Measurements from ENCODE around the gene PRR7.

Gene PRR7

GRCh38 chr5:177434942-177435738 lies 11.5 kb upstream of the PRR7 start:
- no peak for DNase-seq

- no peak for DNase-seq
Observed at GRCh38 chr5:177435847-177436536, 10.6 kb upstream of the PRR7 start.

DNA sequence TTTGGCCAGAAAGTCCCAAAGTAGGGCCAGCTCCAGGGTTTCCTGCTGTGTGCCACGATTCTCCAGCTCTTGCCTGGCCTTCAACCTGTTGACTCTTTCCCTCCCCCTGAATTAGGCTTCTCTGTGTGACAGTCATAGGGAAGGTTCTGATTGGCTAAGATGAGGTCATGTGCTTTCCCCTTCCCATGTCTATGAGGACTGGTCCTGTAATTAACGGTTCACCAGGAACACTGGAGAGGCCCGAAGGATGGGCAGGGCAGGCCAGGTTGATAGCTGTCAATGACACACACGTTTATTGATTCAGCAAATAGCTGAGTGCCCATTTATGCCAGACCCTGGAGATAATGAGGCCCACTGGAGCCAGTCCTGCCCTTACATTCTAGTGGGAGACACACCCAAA lies 9.0 kb upstream of the PRR7 start:
- DNase-seq: no peak

GRCh38 chr5:177438468-177438867 lies 8.1 kb upstream of the PRR7 start:
- no peak for DNase-seq

DNA sequence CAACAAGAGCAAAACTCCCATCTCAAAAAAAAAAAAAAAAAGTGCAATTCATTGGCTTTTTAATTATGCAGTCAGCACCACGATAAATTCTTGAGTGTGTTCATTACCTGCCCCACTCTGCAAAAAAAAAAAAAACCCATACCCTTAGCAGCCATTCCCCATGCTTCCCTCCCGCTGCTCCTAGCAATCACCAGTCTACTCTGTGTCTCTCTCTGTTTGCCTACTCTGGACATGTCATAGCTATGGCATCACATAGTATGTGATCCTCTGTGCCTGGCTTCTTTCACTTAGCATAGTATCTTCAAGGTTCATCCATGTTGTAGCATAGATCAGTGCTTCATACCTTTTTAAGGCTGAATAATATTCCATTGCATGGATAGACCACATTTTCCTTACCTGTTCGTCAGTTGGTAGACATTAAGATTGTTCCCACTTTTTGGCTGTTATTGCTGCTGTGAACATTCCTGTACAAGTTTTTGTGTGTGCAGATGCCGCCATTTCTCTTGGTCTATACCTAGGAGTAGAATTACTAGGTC lies 7.0 kb upstream of the PRR7 start:
- DNase-seq: no peak

DNA sequence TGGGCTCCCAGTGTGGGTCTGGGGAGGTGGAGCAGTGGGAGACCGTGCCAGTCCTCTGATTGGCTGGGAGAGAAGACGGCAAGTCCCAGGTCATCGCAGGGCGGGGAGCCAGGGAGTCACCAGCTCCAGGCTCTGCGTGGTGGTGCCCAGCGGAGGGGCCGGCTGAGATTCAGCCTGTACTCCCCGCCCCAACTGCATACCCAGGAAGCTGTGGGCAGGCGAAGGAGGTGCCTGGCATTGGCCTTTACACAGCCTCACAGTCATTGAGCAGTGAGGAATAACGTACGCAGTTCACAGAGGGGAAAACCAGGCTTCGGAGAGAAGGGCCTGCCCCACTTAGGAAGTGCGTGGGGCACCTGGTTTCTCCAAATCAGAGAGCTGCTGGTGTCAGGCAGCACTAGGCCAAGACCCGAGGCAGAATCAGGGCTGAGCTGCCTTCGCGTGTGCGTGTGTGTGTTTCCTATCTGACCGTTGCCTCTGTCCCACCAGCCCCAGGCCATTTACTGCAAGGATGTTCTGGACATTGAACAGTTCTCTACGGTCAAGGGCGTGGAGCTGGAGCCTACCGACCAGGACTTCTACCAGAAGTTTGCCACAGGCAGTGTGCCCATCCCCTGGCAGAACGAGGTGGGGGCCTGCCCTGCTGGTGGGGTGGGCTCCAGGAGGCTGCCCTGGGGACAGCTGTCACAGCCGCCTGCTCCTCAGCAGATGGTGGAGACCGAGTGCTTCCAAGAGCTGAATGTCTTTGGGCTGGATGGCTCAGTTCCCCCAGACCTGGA lies 6.2 kb upstream of the PRR7 start:
- DNase-seq: no peak

DNA sequence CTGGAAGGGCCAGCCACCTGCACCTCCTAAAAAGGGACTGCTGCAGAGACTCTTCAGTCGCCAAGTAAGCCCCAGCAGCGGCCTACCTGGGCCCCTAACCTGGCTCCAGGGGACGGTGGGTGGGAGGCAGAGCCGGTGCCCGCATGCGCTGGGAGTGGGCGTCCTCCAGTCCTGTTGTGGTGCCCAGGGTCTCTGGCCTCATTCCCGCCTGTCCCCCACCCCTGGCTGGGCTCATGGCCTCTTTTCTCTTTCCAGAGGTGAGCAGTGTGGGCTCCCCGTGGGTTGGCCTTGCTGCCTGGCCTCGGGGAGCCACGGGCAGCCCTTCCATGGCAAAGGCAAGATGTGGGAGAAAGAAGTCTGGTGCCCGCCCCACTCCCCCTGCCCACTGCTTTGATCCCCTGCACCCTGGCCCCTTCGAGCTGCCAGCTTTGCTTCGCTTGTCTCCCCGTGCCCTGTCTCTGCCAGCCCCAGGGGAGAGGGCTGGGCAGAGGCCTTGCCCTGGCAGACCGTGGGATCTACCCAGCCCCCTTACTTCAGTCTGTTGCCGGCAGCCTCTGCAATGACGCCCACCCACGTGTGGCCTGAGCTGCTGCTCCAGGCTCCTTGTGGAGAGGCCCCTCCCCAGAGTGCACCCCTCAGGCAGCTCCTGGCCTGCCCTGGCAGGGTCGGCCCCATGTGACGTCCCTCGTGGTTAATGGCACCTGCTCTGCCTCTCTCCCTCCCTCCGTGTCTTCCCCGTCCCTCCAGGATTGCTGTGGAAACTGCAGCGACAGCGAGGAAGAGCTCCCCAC lies 5.4 kb upstream of the PRR7 start:
- no peak for DNase-seq

DNA sequence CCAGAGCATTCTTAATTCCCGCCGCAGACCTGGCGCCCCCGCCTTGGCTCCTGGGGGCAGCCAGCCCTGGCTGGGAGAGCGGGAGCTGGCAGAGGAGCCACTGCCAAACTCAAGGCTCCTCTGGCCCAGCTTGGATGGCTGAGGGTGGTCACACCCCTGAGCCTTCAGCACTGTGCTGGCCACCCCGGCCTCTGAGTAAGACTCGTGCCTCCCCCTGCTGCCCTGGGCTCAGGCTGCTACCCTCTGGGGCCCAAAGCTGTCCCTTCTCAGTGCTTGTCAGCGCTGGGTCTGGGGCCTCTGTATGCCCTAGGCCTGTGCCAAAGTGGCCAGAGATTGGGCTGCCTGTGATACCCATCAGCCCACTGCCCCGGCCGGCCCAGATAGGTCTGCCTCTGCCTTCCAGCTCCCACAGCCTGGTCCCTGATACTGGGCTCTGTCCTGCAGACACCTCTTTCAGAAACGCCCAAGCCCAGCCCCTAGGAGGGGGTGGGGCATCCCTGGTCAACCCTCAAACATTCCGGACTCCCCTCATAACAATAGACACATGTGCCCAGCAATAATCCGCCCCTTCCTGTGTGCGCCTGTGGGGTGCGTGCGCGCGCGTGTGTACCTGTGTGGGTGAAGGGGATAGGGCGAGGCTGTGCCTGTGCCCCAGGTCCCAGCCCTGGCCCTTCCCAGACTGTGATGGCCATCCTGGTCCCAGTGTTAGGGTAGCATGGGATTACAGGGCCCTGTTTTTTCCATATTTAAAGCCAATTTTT lies 4.4 kb upstream of the PRR7 start:
- DNase-seq: no peak

- no peak for DNase-seq
Observed at GRCh38 chr5:177443144-177443983, 3.2 kb upstream of the PRR7 start.

DNA sequence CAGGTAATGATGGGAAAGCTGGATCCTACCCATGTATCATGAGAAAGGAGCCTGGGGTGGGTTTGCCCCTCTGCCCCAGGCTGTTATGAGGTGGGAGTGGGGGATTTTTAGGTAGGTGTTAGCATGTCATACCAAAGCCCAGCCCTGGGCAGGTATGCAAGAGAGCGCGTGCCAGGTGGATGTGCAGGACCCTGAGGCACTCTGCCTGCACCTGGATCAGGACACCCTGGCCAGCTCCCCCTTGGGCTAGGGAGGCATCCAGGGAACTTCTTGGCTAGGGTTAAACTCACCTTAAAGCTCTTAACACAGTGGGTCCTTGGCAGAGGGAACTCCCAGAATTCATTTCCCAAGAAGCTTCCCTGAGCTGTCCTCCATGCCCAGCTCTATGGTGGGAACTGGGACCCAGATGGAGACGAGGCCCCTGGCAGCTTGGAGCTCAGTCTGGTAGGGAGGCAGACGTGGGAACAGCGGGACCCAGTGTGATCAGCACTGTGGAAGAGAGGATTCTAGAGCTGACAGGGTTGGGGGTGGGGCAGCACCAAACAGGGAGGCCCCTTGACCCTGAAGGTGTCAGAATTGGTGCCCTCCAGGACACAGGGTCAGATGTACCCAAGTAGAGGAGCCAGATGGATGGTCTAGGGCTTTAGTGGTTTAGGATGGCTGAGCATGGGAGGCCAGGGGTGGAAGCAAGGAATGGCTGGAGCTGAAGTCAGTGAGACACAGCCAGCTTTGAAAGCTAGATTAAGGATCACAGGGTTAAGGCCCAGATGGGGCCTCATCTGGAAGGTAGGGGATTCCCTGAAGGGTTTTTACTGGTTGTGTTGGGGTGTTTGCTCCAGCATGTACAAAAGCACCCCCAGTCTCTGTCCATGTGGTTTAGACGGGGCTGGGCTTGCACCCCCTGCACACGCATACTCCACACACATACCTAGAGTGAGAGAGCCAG lies 2.2 kb upstream of the PRR7 start:
- DNase-seq: no peak

DNA sequence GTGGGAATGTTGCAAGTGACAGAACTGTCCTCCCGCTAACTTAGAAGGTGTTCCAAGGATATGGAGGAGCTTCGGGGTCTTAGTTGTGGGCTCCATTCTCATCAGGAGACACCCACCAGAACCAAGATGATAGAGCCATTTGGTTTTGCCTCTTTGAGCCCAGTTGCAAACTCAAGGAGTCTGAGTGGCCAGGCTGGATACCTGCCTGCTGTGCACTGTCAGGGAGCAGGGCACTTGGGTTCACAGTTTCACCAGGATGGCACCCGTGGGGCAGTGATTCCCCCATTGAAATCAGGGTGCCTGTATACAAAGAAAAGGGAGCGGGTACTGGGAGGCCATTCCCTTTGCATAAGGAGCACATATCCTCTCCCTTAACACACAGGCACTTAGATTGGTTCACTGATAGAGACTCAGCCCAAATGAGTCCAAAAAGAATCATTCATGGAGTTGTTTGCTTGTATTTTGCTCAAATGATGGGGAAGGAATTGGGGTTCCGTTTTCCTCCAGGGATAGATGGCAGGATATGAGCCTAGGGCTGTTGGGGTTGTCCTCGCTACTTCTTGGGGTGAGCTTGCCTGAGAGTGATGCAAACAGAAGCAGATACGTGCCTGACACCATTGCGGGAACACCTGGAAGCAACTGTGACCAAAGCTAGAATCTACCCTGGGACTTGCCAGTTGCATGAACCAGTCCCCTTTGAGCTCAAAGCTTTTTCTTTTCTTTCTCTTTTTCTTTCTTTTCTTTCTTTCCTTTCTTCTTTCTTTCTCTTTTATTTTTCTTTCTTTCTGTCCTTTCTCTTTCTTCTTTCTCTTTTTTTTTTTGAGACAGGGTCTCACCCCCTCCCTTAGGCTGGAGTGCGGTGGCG lies 1.3 kb upstream of the PRR7 start:
- DNase-seq: no peak

GRCh38 chr5:177445917-177446199 lies 756 bp upstream of the PRR7 start:
- DNase-seq: no peak

GRCh38 chr5:177447066-177447610 lies 524 bp downstream of the PRR7 start:
- DNase-seq: peak in 51 of 56 donors; percentile 31 to 87 (median 73)

DNA sequence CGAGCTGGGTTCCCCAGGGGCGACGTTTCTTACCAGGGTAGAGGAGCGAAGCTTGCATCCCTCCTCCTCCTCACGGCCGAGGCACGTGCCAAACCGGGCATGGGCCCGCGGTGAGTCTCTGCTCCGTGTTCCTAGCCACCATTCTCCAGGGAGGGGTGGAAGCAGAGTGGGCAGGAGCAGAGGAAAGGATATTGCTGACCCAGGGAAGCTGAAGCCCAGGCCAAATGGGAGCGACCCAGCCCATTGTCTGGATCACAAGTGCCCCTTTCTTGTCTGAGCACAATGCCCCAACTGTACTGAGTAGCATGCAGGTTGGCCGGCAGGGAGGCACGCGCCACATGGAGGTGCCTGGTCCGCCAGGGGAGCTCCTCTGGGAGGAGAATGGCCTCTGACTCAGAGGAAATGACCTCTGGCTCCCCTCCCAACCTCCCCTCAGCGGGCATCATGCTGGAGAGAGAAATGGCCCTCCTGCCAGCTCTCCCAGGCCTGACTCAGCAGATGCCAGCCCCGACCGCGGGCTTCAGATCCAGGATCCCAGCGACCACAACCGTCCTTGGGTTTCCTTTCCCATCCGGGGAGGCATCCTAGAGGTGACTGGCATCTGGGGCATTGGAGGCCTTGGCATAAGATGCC lies 1.1 kb downstream of the PRR7 start:
- peak in 55 of 56 donors; percentile 55 to 96 (median 84) for DNase-seq

DNA sequence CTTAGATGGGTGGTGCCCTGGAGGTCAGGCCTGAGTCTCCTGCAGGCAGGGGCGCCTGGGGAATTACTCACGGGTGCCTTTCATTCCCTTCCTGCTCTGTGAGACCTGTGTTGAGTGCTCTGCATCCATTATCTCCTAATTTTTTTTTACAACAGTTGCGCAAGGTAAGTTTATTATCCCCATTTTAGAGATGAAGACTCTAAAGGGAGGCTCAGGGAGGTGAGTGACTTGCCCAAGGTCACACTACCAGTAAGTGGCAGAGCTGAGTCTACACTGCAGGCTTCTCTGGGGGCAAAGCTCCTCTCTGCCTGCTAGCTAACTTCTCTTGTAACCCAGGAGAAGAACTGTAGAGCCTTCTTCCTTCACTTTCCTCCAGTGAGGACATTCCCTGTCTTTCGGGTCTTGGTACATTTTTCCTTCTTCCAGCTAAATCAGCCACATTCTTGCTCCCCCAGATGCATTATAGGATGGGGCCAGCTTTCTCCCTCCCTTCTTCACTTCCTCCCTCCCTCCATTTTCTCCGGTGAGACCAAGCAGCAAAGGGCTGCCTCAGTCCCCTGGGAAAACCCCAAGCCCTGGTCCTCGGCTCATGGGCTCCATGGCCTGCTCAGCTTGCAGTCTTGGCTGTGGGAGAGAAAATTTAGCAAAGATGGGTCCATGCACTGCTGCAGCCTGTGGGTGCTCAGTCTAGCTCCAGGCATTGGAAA lies 1.8 kb downstream of the PRR7 start:
- DNase-seq: no peak

Measured in nucleus accumbens (tissue), 56 donors.